Lower leg skin (tissue), 3 donors: ENCODE data around the gene NMT2.

Experiments
- CTCF ChIP-seq, 3 donors: fragments of 450-650 bp; IDR thresholded peaks; one replicate each; pipeline ENCODE4 v1.5.1; 2016; ENCODE audit warnings: antibody characterized with exemption in 3 of 3, mild to moderate bottlenecking in 3 of 3, moderate library complexity in 2 of 3
- POLR2A ChIP-seq, 2 donors: fragments of 450-650 bp; IDR thresholded peaks; one replicate each; pipeline ENCODE4 v1.6.1; 2016 to 2017; ENCODE audit warnings: antibody characterized with exemption in 2 of 2, mild to moderate bottlenecking in 1 of 2, moderate library complexity in 1 of 2

GRCh38 chr10:15197276-15197675, 28.8 kb upstream of the NMT2 start:
- TF ChIP-seq CTCF (IDR thresholded peaks at IDR 0.05) (no peak), POLR2A (IDR thresholded peaks at IDR 0.05) (no peak)
